Immature natural killer cell (primary cell): ENCODE results near the gene VEZT. TPM values are rescaled to one million over a fixed set of nuclear protein-coding genes. Genes with fewer than 3 reads are reported as not detected.

Experiments used
- DNase-seq, 3 donors: peaks; one replicate each; pipeline ENCODE4 v3.0.0; 2022; ENCODE audit warnings: mixed read lengths in 1 of 3
- H3K27ac Mint-ChIP-seq, 6 donors: one replicate each; pipeline ENCODE4 v1.8.0; 2020; ENCODE audit warnings: mixed read lengths in 6 of 6, mild to moderate bottlenecking in 5 of 6, inconsistent platforms in 4 of 6, moderate library complexity in 3 of 6
- H3K27me3 Mint-ChIP-seq, 3 donors: one replicate each; pipeline ENCODE4 v1.8.0; 2020 to 2021; ENCODE audit warnings: low read depth in 3 of 3, mild to moderate bottlenecking in 3 of 3, mixed read lengths in 3 of 3, moderate library complexity in 3 of 3, inconsistent platforms in 1 of 3
- H3K36me3 Mint-ChIP-seq, 3 donors: one replicate each; pipeline ENCODE4 v1.8.0; 2020; ENCODE audit warnings: mixed read lengths in 3 of 3, inconsistent platforms in 2 of 3, mild to moderate bottlenecking in 2 of 3
- H3K4me1 Mint-ChIP-seq, 2 donors: one replicate each; pipeline ENCODE4 v1.8.0; 2020; ENCODE audit warnings: inconsistent platforms in 2 of 2, mild to moderate bottlenecking in 2 of 2, mixed read lengths in 2 of 2, moderate library complexity in 1 of 2
- H3K4me3 Mint-ChIP-seq, 5 donors: one replicate each; pipeline ENCODE4 v1.8.0; 2020; ENCODE audit warnings: mild to moderate bottlenecking in 5 of 5, mixed read lengths in 5 of 5, inconsistent platforms in 3 of 5, moderate library complexity in 3 of 5
- H3K9me3 Mint-ChIP-seq, 6 donors: one replicate each; pipeline ENCODE4 v1.8.0; 2020; ENCODE audit warnings: mild to moderate bottlenecking in 6 of 6, mixed read lengths in 6 of 6, inconsistent platforms in 4 of 6, moderate library complexity in 3 of 6
- polyA plus RNA-seq, 3 donors: library from polyadenylated mRNA; unstranded; fragments of 300-500 nt; fragmentation: Illumina TruSeq; gene quantifications; one replicate each; pipeline ENCODE4 v1.2.3, GENCODE V29; 2021

VEZT gene
- polyA plus RNA-seq, 3 donors from 2014 or later: 19.8 to 27.7 (median 20.4) TPM

GRCh38 chr12:95204141-95204866, 13.3 kb upstream of the VEZT start:
- no peaks in the 10 kb centered on the region for H3K4me1 Mint-ChIP-seq
- H3K4me3 Mint-ChIP-seq: no peak overlapping the region
- H3K9me3 Mint-ChIP-seq: no peaks in the 10 kb centered on the region
- H3K36me3 Mint-ChIP-seq: no peaks in the 10 kb centered on the region
- DNase-seq: no peak
- H3K27me3 Mint-ChIP-seq: peaks cover 0 to 2% (median 2%) of the 10 kb centered on the region in 3 donors
- no peak overlapping the region for H3K27ac Mint-ChIP-seq

GRCh38 chr12:95205016-95205624, 12.5 kb upstream of the VEZT start:
- Mint-ChIP-seq H3K4me3 (no peak overlapping the region), H3K4me1 (no peaks in the 10 kb centered on the region), H3K9me3 (no peaks in the 10 kb centered on the region), H3K27me3 (peaks cover 0 to 5% (median 2%) of the 10 kb centered on the region in 3 donors), H3K36me3 (no peaks in the 10 kb centered on the region), H3K27ac (no peak overlapping the region)
- DNase-seq: no peak

- H3K9me3 Mint-ChIP-seq: no peaks in the 10 kb centered on the region
- no peak overlapping the region for H3K4me3 Mint-ChIP-seq
- peaks cover 0 to 5% (median 2%) of the 10 kb centered on the region in 3 donors for H3K27me3 Mint-ChIP-seq
- DNase-seq: no peak
- no peak overlapping the region for H3K27ac Mint-ChIP-seq
- no peaks in the 10 kb centered on the region for H3K4me1 Mint-ChIP-seq
- no peaks in the 10 kb centered on the region for H3K36me3 Mint-ChIP-seq
Measured at GRCh38 chr12:95205685-95206084, 11.9 kb upstream of the VEZT start.

GRCh38 chr12:95206916-95207315, 10.7 kb upstream of the VEZT start:
- Mint-ChIP-seq H3K27ac (no peak overlapping the region), H3K27me3 (peaks cover 0 to 5% (median 0%) of the 10 kb centered on the region in 3 donors), H3K4me3 (no peak overlapping the region), H3K36me3 (no peaks in the 10 kb centered on the region), H3K9me3 (no peaks in the 10 kb centered on the region), H3K4me1 (no peaks in the 10 kb centered on the region)
- no peak for DNase-seq

- no peak for DNase-seq
- no peaks in the 10 kb centered on the region for H3K4me1 Mint-ChIP-seq
- H3K9me3 Mint-ChIP-seq: no peaks in the 10 kb centered on the region
- H3K27ac Mint-ChIP-seq: no peak overlapping the region
- no peak overlapping the region for H3K4me3 Mint-ChIP-seq
- H3K27me3 Mint-ChIP-seq: peaks cover 0 to 5% (median 0%) of the 10 kb centered on the region in 3 donors
- H3K36me3 Mint-ChIP-seq: no peaks in the 10 kb centered on the region
Measured at GRCh38 chr12:95207407-95207806, 10.2 kb upstream of the VEZT start.

- Mint-ChIP-seq H3K27ac (no peak overlapping the region), H3K9me3 (no peaks in the 10 kb centered on the region), H3K4me3 (no peak overlapping the region), H3K27me3 (peaks cover 0 to 5% (median 0%) of the 10 kb centered on the region in 3 donors), H3K36me3 (no peaks in the 10 kb centered on the region), H3K4me1 (no peaks in the 10 kb centered on the region)
- no peak for DNase-seq
Measured at GRCh38 chr12:95208678-95209077, 8.9 kb upstream of the VEZT start.

- DNase-seq: no peak
- Mint-ChIP-seq H3K27me3 (peaks cover 0 to 4% (median under 1%) of the 10 kb centered on the region in 3 donors), H3K27ac (no peak overlapping the region), H3K4me1 (peaks cover 7 to 13% of the 10 kb centered on the region in 2 donors), H3K4me3 (no peak overlapping the region), H3K36me3 (no peaks in the 10 kb centered on the region), H3K9me3 (no peaks in the 10 kb centered on the region)
Measured at GRCh38 chr12:95212586-95212985, 5.0 kb upstream of the VEZT start.

GRCh38 chr12:95213119-95213518, 4.5 kb upstream of the VEZT start:
- no peak overlapping the region for H3K27ac Mint-ChIP-seq
- H3K4me1 Mint-ChIP-seq: peaks cover 9 to 17% of the 10 kb centered on the region in 2 donors
- DNase-seq: no peak
- no peak overlapping the region for H3K4me3 Mint-ChIP-seq
- H3K9me3 Mint-ChIP-seq: no peaks in the 10 kb centered on the region
- peaks cover 0 to 4% (median 2%) of the 10 kb centered on the region in 3 donors for H3K27me3 Mint-ChIP-seq
- H3K36me3 Mint-ChIP-seq: no peaks in the 10 kb centered on the region

- no peaks in the 10 kb centered on the region for H3K36me3 Mint-ChIP-seq
- peaks cover 17 to 25% of the 10 kb centered on the region in 2 donors for H3K4me1 Mint-ChIP-seq
- DNase-seq: no peak
- H3K27me3 Mint-ChIP-seq: peaks cover 0 to 4% (median 2%) of the 10 kb centered on the region in 3 donors
- H3K9me3 Mint-ChIP-seq: no peaks in the 10 kb centered on the region
- no peak overlapping the region for H3K27ac Mint-ChIP-seq
- no peak overlapping the region for H3K4me3 Mint-ChIP-seq
Measured at GRCh38 chr12:95213928-95214327, 3.7 kb upstream of the VEZT start.

- Mint-ChIP-seq H3K4me1 (peaks cover 20 to 30% of the 10 kb centered on the region in 2 donors), H3K9me3 (no peaks in the 10 kb centered on the region), H3K27me3 (peaks cover 0 to 4% (median 2%) of the 10 kb centered on the region in 3 donors), H3K36me3 (no peaks in the 10 kb centered on the region), H3K27ac (no peak overlapping the region), H3K4me3 (no peak overlapping the region)
- no peak for DNase-seq
Measured at GRCh38 chr12:95214466-95214865, 3.1 kb upstream of the VEZT start.

GRCh38 chr12:95215949-95216348, 1.7 kb upstream of the VEZT start:
- H3K27ac Mint-ChIP-seq: no peak overlapping the region
- H3K27me3 Mint-ChIP-seq: peaks cover 0 to 2% (median 0%) of the 10 kb centered on the region in 3 donors
- H3K4me3 Mint-ChIP-seq: peak overlapping the region; percentile 56 to 100 (median 95)
- H3K9me3 Mint-ChIP-seq: no peaks in the 10 kb centered on the region
- no peaks in the 10 kb centered on the region for H3K36me3 Mint-ChIP-seq
- peaks cover 23 to 33% of the 10 kb centered on the region in 2 donors for H3K4me1 Mint-ChIP-seq
- DNase-seq: no peak

- Mint-ChIP-seq H3K4me1 (peaks cover 23 to 33% of the 10 kb centered on the region in 2 donors), H3K9me3 (no peaks in the 10 kb centered on the region), H3K27me3 (peaks cover 0 to 2% (median 0%) of the 10 kb centered on the region in 3 donors), H3K4me3 (peak overlapping the region; percentile 86 to 100 (median 97)), H3K36me3 (no peaks in the 10 kb centered on the region), H3K27ac (peak overlapping the region; percentile 79 to 93 (median 86))
- DNase-seq: no peak
Measured at GRCh38 chr12:95216711-95217376, 763 bp upstream of the VEZT start.

GRCh38 chr12:95218150-95219133, 835 bp downstream of the VEZT start:
- peak; percentile 32 to 41 (median 36) for DNase-seq
- H3K27me3 Mint-ChIP-seq: peaks cover 0 to 2% (median 0%) of the 10 kb centered on the region in 3 donors

More at GRCh38 chr12:95218150-95219133, 835 bp downstream of the VEZT start:
- Mint-ChIP-seq H3K9me3 (no peaks in the 10 kb centered on the region), H3K4me3 (peak overlapping the region; percentile 94 to 100 (median 97)), H3K36me3 (no peaks in the 10 kb centered on the region), H3K27ac (peak overlapping the region; percentile 44 to 98 (median 94)), H3K4me1 (peaks cover 23 to 33% of the 10 kb centered on the region in 2 donors)
